EL (cell line): Measurements from ENCODE around the gene HNRNPLL.

ENCODE experiments used
- DNase-seq: peaks from one replicate; pipeline ENCODE4 v3.0.0-alpha.2; 2016

HNRNPLL gene

GRCh38 chr2:38523728-38524437 is 78.8 kb downstream of the HNRNPLL start:
- no peak for DNase-seq

GRCh38 chr2:38522754-38523349 is 79.9 kb downstream of the HNRNPLL start:
- DNase-seq: no peak

GRCh38 chr2:38521835-38522234 is 80.9 kb downstream of the HNRNPLL start:
- DNase-seq: no peak

DNA sequence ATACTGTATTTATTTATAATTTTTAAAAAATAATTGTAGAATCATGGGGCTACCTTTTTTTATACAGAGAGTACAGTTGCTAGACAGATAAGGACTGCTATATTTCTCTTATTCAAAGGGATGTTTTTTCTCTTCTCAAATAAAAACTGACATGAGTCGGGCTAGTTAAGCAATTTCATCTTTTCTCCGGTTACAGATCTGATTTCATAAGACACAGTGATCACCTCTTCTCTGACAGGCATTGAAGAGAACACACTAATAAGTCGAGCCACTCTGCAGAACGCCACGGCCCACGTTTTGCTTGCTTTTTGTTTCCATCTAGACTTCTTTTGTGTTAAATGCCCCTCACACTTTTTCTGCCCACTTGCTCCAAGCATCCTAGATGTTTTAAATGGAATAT is 85.4 kb downstream of the HNRNPLL start:
- DNase-seq: no peak

DNA sequence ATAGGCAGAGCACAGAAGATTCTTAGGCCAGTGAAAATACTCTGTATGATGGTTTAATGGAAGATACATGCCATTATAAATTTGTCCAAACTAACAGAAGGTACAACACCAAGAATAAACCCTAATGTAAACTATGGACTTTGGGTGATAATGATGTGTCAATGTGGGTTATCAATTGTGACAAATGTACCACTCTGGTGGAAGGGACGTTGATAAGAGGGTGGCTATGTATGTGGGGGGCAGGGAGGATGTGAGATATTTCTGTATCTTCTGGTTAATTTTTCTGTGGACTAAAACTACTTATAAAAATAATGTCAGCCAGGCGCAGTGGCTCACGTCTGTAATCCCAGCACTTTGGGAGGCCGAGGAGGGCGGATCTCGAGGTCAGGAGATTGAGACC is 86.2 kb downstream of the HNRNPLL start:
- no peak for DNase-seq

DNA sequence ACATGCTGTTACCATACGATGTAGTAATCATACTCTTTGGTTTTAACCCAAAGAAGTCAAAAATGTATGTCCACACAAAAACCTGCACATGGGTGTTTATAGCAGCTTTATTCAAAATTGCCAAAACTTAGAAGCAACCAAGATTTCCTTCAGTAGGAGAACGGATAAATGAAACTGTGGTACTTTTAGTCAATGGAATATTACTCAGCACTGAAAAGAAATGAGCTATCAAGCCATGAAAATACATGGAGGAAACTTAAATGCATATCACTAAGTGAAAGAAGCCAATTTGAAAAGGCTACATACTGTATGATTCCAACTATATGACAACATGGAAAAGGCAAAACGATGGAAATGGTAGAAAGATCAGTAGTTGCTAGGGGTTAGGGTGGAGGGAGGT is 86.6 kb downstream of the HNRNPLL start:
- no peak for DNase-seq

- peak; percentile 10 for DNase-seq
These were observed 87.3 kb downstream of the HNRNPLL start for GRCh38 chr2:38515155-38516074.

- no peak for DNase-seq
These were observed 88.0 kb downstream of the HNRNPLL start for GRCh38 chr2:38514603-38515154.

GRCh38 chr2:38512211-38512610 is 90.5 kb downstream of the HNRNPLL start:
- no peak for DNase-seq
